Stimulated activated CD4-positive, alpha-beta T cell treated with anti-CD3 and anti-CD28 coated beads, Interleukin-2, amount 100 ng/mL, for 24 hours (primary cell): ENCODE results near the gene MIX23.
"Not testable (repeated sequence)": the region's sequence is repeated elsewhere in the genome, so short reads cannot be mapped to it uniquely, and the experiment has no call there.

Source experiments
- DNase-seq, 2 donors: peaks; one replicate each; pipeline ENCODE4 v3.0.0-alpha.2; 2020

Gene MIX23

GRCh38 chr3:122392868-122393844, 10.1 kb upstream of the MIX23 start:
- no peak for DNase-seq

GRCh38 chr3:122391681-122392446, 8.8 kb upstream of the MIX23 start:
- DNase-seq: no peak

DNA sequence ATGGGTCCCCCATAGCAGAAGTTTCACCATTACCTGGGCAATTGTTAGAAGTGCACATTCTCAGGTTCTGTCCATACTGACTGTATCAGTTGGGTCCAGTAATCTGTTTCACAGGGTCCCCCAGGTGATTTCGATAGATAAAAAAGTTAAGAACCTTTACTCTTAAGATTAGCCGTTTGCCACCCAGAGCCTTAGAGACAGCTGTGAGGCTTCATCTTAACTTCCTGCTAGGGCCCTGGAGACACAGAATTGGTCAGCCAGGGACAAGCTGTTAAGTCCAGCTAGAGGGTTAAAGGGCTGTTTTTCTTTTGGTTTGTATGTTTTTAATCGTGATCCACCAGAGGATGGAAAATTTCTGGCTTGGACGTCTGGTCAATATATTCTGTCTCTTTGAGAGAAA, 7.6 kb upstream of the MIX23 start:
- no peak for DNase-seq

DNA sequence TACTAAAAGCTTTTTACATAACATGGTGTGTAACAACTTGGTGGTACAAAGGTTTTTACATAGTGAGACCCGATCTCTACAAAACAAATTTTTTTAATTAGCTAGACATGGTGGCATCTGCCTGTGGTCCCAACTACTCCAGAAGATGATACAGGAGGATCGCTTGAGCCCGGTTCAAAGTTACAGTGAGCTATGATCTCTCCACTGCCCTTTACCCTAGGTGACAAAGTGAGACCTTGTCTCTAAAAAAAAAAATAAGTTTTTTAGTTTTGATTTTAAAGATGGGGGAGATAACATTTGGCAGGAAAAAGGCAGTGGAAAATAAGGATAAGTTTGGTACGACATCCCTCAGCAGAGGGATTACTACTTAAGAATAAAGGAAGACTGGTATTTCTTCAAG, 6.9 kb upstream of the MIX23 start:
- no peak for DNase-seq

DNA sequence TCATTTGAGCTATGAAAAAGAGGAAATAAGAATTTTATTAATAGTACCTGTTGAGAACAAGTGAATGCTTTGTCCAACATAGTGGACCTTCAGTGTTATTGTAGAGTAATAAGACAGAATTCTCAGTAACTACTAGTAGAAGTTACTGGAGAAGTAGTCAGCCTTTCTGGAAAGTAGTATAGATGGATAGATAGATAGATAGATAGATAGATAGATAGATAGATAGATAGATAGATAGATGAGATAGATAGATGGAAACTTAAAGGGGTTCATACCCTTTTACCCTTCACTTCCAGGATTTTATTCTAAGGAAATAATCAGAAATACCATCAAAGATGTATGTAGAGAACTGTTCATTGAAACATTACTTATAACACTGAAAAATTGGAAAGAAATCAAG, 6.2 kb upstream of the MIX23 start:
- DNase-seq: no peak

DNA sequence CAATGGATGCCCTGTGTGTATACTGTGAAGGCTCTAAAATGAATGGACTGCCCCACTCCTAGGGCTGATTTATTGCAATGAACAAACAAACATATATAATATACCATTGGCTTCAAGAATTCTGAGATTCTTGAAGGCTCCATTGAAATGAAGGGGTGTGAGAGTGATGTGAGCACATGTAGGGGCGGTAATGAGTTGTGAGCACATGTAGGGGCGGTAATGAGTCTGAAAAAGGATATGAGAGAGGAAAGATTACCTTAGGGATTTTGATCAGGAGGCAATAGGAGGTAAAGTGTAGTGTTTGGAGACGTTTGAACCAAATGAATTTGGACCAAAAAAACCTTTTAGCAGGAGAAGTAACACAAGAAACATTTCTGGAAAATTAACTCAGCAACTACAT, 4.7 kb upstream of the MIX23 start:
- DNase-seq: no peak

GRCh38 chr3:122383771-122384697, 1.0 kb upstream of the MIX23 start, which contains the start of gene FAM162A:
FAM162A (plus strand) TSS chr3:122384182; CDS start chr3:122384266, 84 bp downstream.
- DNase-seq: peak; percentile 93 to 95

DNA sequence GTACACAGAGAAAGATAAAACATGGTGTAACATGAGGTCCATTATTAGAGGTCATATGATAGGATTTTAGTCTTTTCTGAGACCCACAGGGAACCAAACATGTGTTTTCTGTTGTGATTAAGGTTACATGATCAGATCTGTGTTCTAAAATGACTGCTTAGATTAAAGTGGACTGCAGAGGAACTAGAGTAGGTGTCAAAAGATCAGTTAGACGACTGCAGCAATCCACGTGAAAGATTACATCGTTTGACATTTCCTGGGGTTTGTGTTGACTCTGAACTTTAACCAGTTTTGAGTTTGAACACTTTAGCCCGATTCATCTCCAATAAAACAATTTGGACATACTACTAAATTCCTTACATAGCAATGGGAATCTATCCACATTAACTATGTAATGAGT, 5.1 kb downstream of the MIX23 start:
- no peak for DNase-seq

DNA sequence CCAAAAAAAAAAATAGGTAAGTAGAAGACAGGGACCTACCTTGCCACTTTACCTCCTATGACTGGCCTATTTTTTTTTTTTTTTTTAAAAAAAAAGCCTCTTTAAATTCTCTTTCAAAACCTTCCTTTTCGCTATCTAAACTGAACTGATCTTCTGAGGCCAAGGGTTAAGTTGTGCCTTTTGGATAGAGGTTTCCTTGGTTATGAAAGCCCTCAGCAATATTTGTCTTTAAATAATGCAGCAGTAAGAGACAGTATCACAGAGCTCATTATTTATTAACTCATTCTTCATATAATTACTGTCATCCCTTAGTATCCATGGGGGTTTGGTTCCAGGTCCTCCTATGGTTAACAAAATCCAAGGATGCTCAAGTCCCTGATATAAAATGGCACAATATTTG, 9.0 kb downstream of the MIX23 start:
- no peak for DNase-seq

DNA sequence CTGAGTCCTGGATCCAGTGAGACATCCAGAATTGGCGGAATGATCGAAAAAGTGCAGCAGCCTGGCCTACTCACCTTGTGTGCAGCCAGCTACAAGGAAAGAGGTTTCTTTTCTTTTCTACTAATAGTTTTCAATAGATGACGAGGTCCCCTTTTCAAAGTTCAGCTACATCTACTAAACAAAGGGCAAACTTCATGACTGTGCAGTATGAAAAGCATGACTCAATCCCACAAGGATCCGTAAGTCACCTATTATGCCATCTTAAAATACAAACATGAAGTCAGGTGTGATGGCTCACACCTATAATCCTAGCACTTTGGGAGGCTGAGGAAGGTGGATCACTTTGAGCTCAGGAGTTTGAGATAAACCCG, 16.7 kb downstream of the MIX23 start:
- no peak for DNase-seq

- DNase-seq: not testable (repeated sequence)
Measured at GRCh38 chr3:122365582-122366378, 17.3 kb downstream of the MIX23 start.

- no peak for DNase-seq
Measured at GRCh38 chr3:122365073-122365472, 18.0 kb downstream of the MIX23 start.

DNA sequence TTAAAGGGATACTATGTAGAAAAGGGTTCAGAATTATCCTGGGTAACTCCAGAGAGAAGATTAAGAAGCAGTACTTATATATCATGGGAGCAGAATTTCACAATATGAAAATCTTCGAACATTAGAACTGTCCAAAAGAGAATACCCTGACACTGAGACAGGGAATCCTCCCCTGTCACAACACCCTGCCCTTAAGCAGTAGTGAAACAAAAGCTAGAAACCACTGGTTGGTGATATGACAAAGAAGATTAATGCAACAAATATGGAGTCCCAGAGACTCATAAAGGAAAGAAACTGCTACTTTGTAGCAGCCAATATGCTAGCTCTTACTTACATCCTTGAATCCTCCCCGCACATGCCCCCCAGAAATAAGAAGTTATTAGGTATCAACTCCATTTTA, 18.5 kb downstream of the MIX23 start:
- no peak for DNase-seq

DNA sequence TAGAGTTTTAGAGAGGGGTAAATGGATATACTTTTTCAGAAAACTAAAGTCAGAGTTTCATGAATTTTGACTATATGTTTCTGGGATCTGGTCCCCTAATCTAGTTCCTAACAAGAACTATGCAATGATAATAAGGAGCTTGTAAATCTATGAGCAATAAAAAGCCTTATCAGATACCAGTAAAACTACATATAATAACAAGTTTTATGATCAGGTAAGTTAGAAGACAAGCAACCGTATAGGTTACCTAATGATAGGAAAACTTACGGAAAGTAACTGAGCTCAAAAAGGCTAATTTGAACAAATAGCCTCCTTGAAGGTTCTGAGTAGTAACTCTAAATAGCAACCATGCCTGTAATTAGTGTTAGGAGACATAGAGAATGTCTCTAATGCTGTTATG, 21.0 kb downstream of the MIX23 start:
- no peak for DNase-seq

- DNase-seq: no peak
Measured at GRCh38 chr3:122358703-122359032, 24.4 kb downstream of the MIX23 start.

DNA sequence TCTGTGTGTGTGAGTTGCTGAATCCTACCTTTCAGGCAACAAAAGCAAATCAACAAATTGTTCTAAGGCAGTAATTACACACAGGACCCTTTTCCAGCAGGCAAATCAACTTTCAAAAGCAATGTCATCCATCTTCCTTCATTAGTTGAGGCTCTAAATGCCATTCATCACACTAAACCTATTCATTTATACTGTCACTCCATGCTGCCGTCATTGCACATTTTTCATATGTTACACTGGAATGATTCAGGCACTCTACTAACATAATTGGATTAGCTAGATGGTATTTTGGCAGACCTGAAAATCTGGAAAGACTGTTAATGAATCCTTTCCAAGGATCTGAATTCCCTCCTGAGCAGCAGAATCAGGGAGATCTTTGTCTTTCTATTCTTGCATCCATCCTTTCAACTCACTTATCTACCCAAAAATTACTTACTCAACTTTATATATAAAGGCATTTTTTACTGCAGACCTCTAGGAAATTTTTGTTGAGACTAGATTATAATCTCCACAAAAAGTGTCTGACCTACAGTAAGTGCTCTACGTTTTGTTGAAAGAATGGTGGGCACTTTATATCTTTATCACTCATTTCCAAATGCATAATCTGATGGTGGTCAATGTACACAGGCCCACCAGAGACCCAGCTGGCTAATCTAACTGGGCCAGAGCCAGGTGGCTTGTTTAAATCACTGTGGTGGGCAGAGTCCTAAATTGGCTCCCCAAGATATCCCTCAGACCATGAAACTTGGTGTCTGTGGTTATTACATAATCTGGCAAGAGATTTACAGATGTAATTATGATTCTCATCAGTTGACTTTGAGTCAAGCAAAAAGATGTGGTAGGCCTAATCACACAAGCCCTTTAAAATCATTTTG, 25.0 kb downstream of the MIX23 start:
- DNase-seq: no peak

- DNase-seq: peak; percentile 5 to 22
Measured at GRCh38 chr3:122356402-122356801, 26.6 kb downstream of the MIX23 start.

GRCh38 chr3:122355612-122356011, 27.4 kb downstream of the MIX23 start:
- DNase-seq: no peak

DNA sequence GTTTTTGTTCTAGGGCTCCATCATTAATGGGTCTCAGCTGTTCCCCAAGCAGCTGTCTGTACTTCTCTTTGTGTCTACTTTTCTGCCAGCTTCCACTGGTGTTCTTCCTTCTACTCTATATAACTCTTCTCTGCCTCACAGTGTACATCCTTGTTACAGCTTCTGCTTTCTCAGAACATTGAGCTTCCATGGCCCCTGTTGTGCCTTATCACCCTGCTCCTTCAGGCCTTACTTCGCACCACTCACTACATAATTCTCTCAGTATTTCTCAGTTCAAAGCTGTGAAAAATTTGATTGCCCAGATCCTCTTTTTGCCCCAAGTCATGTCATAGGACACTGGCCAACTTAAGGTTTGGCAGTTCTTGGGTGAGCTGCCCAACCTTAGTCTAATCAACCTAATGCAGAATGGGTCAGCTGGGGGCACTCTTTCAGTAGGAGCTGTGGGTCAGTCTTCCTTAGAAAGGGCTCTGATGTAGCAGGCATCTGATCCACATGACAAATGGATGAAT, 29.1 kb downstream of the MIX23 start:
- DNase-seq: no peak

GRCh38 chr3:122353215-122353614, 29.8 kb downstream of the MIX23 start:
- no peak for DNase-seq

DNA sequence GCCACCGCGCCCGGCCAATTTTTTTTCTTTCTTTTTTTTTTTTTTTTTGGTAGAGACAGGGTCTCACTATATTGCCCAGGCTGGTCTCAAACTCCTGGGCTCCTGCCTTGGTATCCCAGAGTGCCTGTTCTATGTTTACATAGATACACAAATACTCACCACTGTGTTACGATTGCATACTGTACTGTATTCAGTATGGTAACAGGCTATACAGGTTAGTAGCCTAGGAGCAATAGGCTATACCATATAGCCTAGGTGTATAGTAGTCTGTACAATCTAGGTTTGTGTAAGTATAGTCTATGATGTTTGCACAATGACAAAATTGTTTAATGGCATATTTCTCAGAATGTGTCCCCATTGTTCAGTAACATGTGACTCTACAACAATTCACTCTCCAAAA, 31.4 kb downstream of the MIX23 start:
- no peak for DNase-seq
